Vagina (tissue), 2 donors: ENCODE results near the gene DTX1.

ENCODE experiments used
- CTCF ChIP-seq, 3 experiments: fragments of 450-650 bp in 2 of 3; fragments of 200-600 bp in 1 of 3; sonication (generic) in 1 of 3; IDR thresholded peaks; one replicate each; pipeline ENCODE4 v1.5.1; 2017 to 2019; ENCODE audit warnings: antibody characterized with exemption in 3 of 3, mild to moderate bottlenecking in 2 of 3, moderate library complexity in 2 of 3
- POLR2A ChIP-seq, 2 donors: fragments of 450-650 bp; IDR thresholded peaks; one replicate each; pipeline ENCODE4 v1.6.1; 2017; ENCODE audit warnings: antibody characterized with exemption in 2 of 2, mild to moderate bottlenecking in 2 of 2, moderate library complexity in 2 of 2

GRCh38 chr12:113056631-113057488, at the start of gene DTX1:
- TF ChIP-seq CTCF (IDR thresholded peaks at IDR 0.05), result no peak
- TF ChIP-seq POLR2A (IDR thresholded peaks at IDR 0.05), result no peak
